Measurements from ENCODE around the gene VILL.

DNA sequence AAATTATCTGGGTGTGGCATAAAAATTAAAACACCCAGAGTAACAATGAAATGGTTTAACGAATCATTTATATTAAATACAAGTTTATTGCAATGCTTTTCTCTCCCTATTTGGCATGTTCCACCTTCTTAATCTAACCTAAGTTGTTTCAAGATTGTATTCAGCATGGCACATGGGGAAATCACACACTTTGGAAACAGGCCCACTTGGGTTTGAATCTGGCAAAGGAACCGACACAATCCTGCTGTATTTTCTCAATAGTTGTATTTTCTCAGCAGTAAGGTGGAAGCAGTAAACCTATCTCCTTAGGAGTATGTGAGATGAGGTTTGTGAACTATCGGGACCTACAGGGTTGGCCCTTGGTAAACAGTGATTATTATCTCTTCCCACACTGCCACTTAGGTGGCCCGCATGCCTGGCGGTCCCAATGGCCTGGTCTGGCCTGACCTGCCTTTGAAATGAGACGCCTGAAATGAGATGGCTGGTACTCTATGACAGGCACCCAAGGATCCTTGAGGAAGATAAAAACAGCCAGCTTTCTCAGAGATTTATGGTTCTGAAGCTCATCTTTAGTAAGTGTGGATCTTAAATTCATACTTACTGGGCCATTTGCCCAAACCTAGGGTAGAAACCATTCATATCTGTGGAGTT lies 45.3 kb upstream of the VILL start:
- TF ChIP-seq POLR2AphosphoS5 (IDR thresholded peaks at IDR 0.05; ENCODE audit: low read depth, low read length) (no peak), POLR2A (IDR thresholded peaks at IDR 0.05; ENCODE audit: low read depth, low read length) (no peak), TAF1 (IDR thresholded peaks at IDR 0.05; ENCODE audit: low read depth, low read length) (no peak), SPI1 (IDR thresholded peaks at IDR 0.05; ENCODE audit: low read depth, low read length) (no peak), PAX5 (IDR thresholded peaks at IDR 0.05; ENCODE audit: insufficient read depth, low read length, severe bottlenecking) (no peak), POU2F2 (IDR thresholded peaks at IDR 0.05; ENCODE audit: low read depth, low read length) (no peak)

All from GM12891 (cell line).